ENCODE results near the gene HBQ1. TPM values are rescaled to one million over a fixed set of nuclear protein-coding genes. Genes with fewer than 3 reads are reported as not detected.

HBQ1 gene
- total RNA-seq, 1 donor from 2014 or later: not detected

- Histone ChIP-seq H3K27ac (no peak overlapping the region), H3K36me3 (no peaks in the 10 kb centered on the region), H3K4me1 (peaks cover 0 to 4% of the 10 kb centered on the region in 2 donors), H3K4me3 (no peak overlapping the region), H3K27me3 (no peaks in the 10 kb centered on the region), H3K9me3 (no peaks in the 10 kb centered on the region)
- no peak for TF ChIP-seq CTCF (IDR thresholded peaks at IDR 0.05)
- no peak for DNase-seq (ENCODE audit: low spot score in 2 of 2)
- intact Hi-C loops (cut with DNase I): no loop called here
Observed at GRCh38 chr16:140175-140857, 39.9 kb upstream of the HBQ1 start.

- Histone ChIP-seq H3K4me3 (no peak overlapping the region), H3K27me3 (no peaks in the 10 kb centered on the region), H3K36me3 (no peaks in the 10 kb centered on the region), H3K27ac (no peak overlapping the region), H3K9me3 (no peaks in the 10 kb centered on the region), H3K4me1 (peaks cover 0 to 2% of the 10 kb centered on the region in 2 donors)
- intact Hi-C loops (cut with DNase I): no loop called here
- TF ChIP-seq CTCF (IDR thresholded peaks at IDR 0.05): no peak
- DNase-seq (ENCODE audit: low spot score in 2 of 2): no peak
Observed at GRCh38 chr16:142405-142967, 37.8 kb upstream of the HBQ1 start.

GRCh38 chr16:143047-143446 is 37.2 kb upstream of the HBQ1 start:
- Histone ChIP-seq H3K36me3 (no peaks in the 10 kb centered on the region), H3K27me3 (no peaks in the 10 kb centered on the region), H3K9me3 (no peaks in the 10 kb centered on the region), H3K4me3 (no peak overlapping the region), H3K27ac (no peak overlapping the region), H3K4me1 (no peaks in the 10 kb centered on the region)
- DNase-seq (ENCODE audit: low spot score in 2 of 2): no peak
- TF ChIP-seq CTCF (IDR thresholded peaks at IDR 0.05): no peak
- intact Hi-C loops (cut with DNase I): no loop called here

GRCh38 chr16:143456-143855 is 36.8 kb upstream of the HBQ1 start:
- Histone ChIP-seq H3K27ac (no peak overlapping the region), H3K4me3 (no peak overlapping the region), H3K9me3 (no peaks in the 10 kb centered on the region), H3K27me3 (no peaks in the 10 kb centered on the region), H3K36me3 (no peaks in the 10 kb centered on the region), H3K4me1 (no peaks in the 10 kb centered on the region)
- intact Hi-C loops (cut with DNase I): no loop called here
- no peak for TF ChIP-seq CTCF (IDR thresholded peaks at IDR 0.05)
- DNase-seq (ENCODE audit: low spot score in 2 of 2): no peak

- Histone ChIP-seq H3K27ac (no peak overlapping the region), H3K27me3 (no peaks in the 10 kb centered on the region), H3K36me3 (no peaks in the 10 kb centered on the region), H3K4me1 (no peaks in the 10 kb centered on the region), H3K9me3 (no peaks in the 10 kb centered on the region), H3K4me3 (no peak overlapping the region)
- DNase-seq (ENCODE audit: low spot score in 2 of 2): no peak
- TF ChIP-seq CTCF (IDR thresholded peaks at IDR 0.05): no peak
- intact Hi-C loops (cut with DNase I): no loop called here
Observed at GRCh38 chr16:144797-145252, 35.4 kb upstream of the HBQ1 start.
